Activated CD8-positive, alpha-beta T cell treated with anti-CD3 and anti-CD28 coated beads, Interleukin-2, amount 10 ng/mL, durations not matched to agents 7 days and 5 days (primary cell): ENCODE results near the gene RPS2. TPM values are rescaled to one million over a fixed set of nuclear protein-coding genes. Genes with fewer than 3 reads are reported as not detected.

Experiments
- ATAC-seq: fragments of 150-1000 bp; cut with Tn5 transposase; one replicate; pipeline ENCODE4 v1.10.0; 2021; ENCODE audit warnings: moderate library complexity
- CTCF ChIA-PET: fragments of 350-600 bp; sonication (Branson Sonifier 250); formaldehyde crosslinking; loops from one replicate; lab custom pipeline; 2021; ENCODE audit warnings: antibody characterized with exemption; lab: Charles Lee
- POLR2A ChIA-PET: fragments of 350-600 bp; sonication (Branson Sonifier 250); formaldehyde crosslinking; loops from one replicate; lab custom pipeline; 2021; ENCODE audit warnings: antibody characterized with exemption; lab: Charles Lee
- DNase-seq: peaks from one replicate; pipeline ENCODE4 v3.0.0-alpha.2; 2020
- H3K27ac Mint-ChIP-seq: one replicate; pipeline ENCODE4 v1.8.0; 2021; ENCODE audit warnings: mild to moderate bottlenecking, mixed read lengths
- H3K27me3 Mint-ChIP-seq: one replicate; pipeline ENCODE4 v1.8.0; 2021; ENCODE audit warnings: low read depth, mixed read lengths
- H3K36me3 Mint-ChIP-seq: one replicate; pipeline ENCODE4 v1.8.0; 2021; ENCODE audit warnings: low read depth, mixed read lengths
- H3K4me1 Mint-ChIP-seq: one replicate; pipeline ENCODE4 v1.8.0; 2021; ENCODE audit warnings: low read depth, mixed read lengths
- H3K4me3 Mint-ChIP-seq: one replicate; pipeline ENCODE4 v1.8.0; 2021; ENCODE audit warnings: mild to moderate bottlenecking, mixed read lengths
- H3K9me3 Mint-ChIP-seq: one replicate; pipeline ENCODE4 v1.8.0; 2022; ENCODE audit warnings: mixed read lengths; ENCODE audit not compliant: insufficient read depth
- total RNA-seq, 2 experiments: library from RNA; stranded (reverse); gene quantifications; one replicate each; pipeline ENCODE4 v1.2.3, GENCODE V29; 2021

The RPS2 gene
- total RNA-seq, 2 experiments from 2014 or later: 2,821 to 2,910 TPM

- no peak overlapping the region for H3K27ac Mint-ChIP-seq
- H3K36me3 Mint-ChIP-seq: peaks cover 16% of the 10 kb centered on the region
- ATAC-seq (no peak), DNase-seq (no peak)
- peaks cover 33% of the 10 kb centered on the region for H3K4me1 Mint-ChIP-seq
- ChIA-PET POLR2A (interaction anchor here (0.8 to 6.5 kb wide), 4 partner anchors 26 to 165 kb away, joined by 3 to 44 read pairs (median 8); partner anchors contain the start of genes RPS2 and TRAF7), CTCF (interaction anchor here (0.9 to 3.1 kb wide), 3 partner anchors 13 to 165 kb away, joined by 3 to 21 read pairs (median 4); partner anchors contain the start of gene TRAF7)
- no peak overlapping the region for H3K4me3 Mint-ChIP-seq
- H3K9me3 Mint-ChIP-seq: no peaks in the 10 kb centered on the region
- H3K27me3 Mint-ChIP-seq: peaks cover 10% of the 10 kb centered on the region
These were observed 25.4 kb upstream of the RPS2 start for GRCh38 chr16:1990101-1990350.

- Mint-ChIP-seq H3K9me3 (no peaks in the 10 kb centered on the region), H3K27me3 (peaks cover 10% of the 10 kb centered on the region), H3K4me1 (peaks cover 39% of the 10 kb centered on the region), H3K36me3 (peaks cover 16% of the 10 kb centered on the region), H3K4me3 (peak within 1 kb of the TSS; percentile 69), H3K27ac (peak within 1 kb of the TSS; percentile 78)
- ChIA-PET POLR2A (interaction anchor here (1.1 to 6.5 kb wide), 3 partner anchors 25 to 166 kb away, joined by 3 to 44 read pairs (median 12); partner anchors contain the start of genes RPS2 and TRAF7), CTCF (interaction anchor here (0.9 kb wide), 1 partner anchor 166 kb away, joined by 4 read pairs; the partner anchor contains the start of gene TRAF7)
- DNase-seq: no peak
- no peak for ATAC-seq
These were observed 24.8 kb upstream of the RPS2 start, which contains the start of gene SYNGR3 for GRCh38 chr16:1989209-1990100. Gene SYNGR3 (plus strand): TSS chr16:1989970. CDS start chr16:1990103, 133 bp downstream.

- Mint-ChIP-seq H3K9me3 (no peaks in the 10 kb centered on the region), H3K4me3 (no peak overlapping the region), H3K27ac (no peak overlapping the region)
These were observed 22.6 kb upstream of the RPS2 start for GRCh38 chr16:1987198-1987597.

GRCh38 chr16:1985466-1986150 lies 21.0 kb upstream of the RPS2 start:
- Mint-ChIP-seq H3K27me3 (peaks cover 35% of the 10 kb centered on the region), H3K9me3 (no peaks in the 10 kb centered on the region), H3K4me3 (peak overlapping the region; percentile 80), H3K4me1 (peaks cover 33% of the 10 kb centered on the region), H3K27ac (no peak overlapping the region), H3K36me3 (peaks cover 16% of the 10 kb centered on the region)
- DNase-seq: no peak
- CTCF ChIA-PET: interaction anchor here (1.2 to 3.7 kb wide), 3 partner anchors 18 to 155 kb away, joined by 3 to 13 read pairs (median 5); partner anchors contain the start of gene MSRB1
- ATAC-seq: no peak
- POLR2A ChIA-PET: interaction anchor here (0.7 to 2.7 kb wide), 3 partner anchors 14 to 237 kb away, joined by 3 to 24 read pairs (median 13); partner anchors contain the start of genes RPS2 and TBL3

More at GRCh38 chr16:1987198-1987597, 22.6 kb upstream of the RPS2 start:
- H3K27me3 Mint-ChIP-seq: peaks cover 21% of the 10 kb centered on the region
- peaks cover 16% of the 10 kb centered on the region for H3K36me3 Mint-ChIP-seq
- H3K4me1 Mint-ChIP-seq: peaks cover 41% of the 10 kb centered on the region
- ATAC-seq (no peak), DNase-seq (no peak)
- CTCF ChIA-PET: no interaction called here
- POLR2A ChIA-PET: interaction anchor here (0.8 kb wide), 1 partner anchor 22 kb away, joined by 5 read pairs; the partner anchor contains the start of gene RPS2

GRCh38 chr16:1984347-1985225 lies 20.0 kb upstream of the RPS2 start:
- Mint-ChIP-seq H3K4me1 (peaks cover 30% of the 10 kb centered on the region), H3K27me3 (peaks cover 38% of the 10 kb centered on the region), H3K9me3 (no peaks in the 10 kb centered on the region), H3K36me3 (peaks cover 16% of the 10 kb centered on the region), H3K4me3 (peak overlapping the region; percentile 80), H3K27ac (peak overlapping the region; percentile 32)
- ATAC-seq (peak; percentile 45), DNase-seq (no peak)
- CTCF ChIA-PET: interaction anchor here (1.0 to 3.7 kb wide), 6 partner anchors 18 to 156 kb away, joined by 3 to 13 read pairs (median 4); partner anchors contain the start of genes MSRB1, RNF151 and RPS2
- POLR2A ChIA-PET: interaction anchor here (0.6 to 2.7 kb wide), 5 partner anchors 9 to 171 kb away, joined by 3 to 24 read pairs (median 5); partner anchors contain the start of genes RPS2, TBL3 and TRAF7

- Mint-ChIP-seq H3K27me3 (peaks cover 31% of the 10 kb centered on the region), H3K36me3 (peaks cover 18% of the 10 kb centered on the region), H3K4me3 (peak within 1 kb of the TSS; percentile 80), H3K9me3 (no peaks in the 10 kb centered on the region), H3K4me1 (peaks cover 27% of the 10 kb centered on the region), H3K27ac (peak within 1 kb of the TSS; percentile 32)
- ATAC-seq: peak; percentile 88
- ChIA-PET POLR2A (interaction anchor here (0.6 to 2.7 kb wide), 5 partner anchors 8 to 172 kb away, joined by 3 to 24 read pairs (median 5); partner anchors contain the start of genes RPS2, TBL3 and TRAF7), CTCF (interaction anchor here (1.0 to 3.7 kb wide), 6 partner anchors 17 to 157 kb away, joined by 3 to 13 read pairs (median 4); partner anchors contain the start of genes MSRB1, RNF151 and RPS2)
- DNase-seq: peak; percentile 80
These were observed 19.1 kb upstream of the RPS2 start, which contains the start of gene GFER for GRCh38 chr16:1983544-1984346. Gene GFER (plus strand): TSS chr16:1984193. CDS start chr16:1984219, 26 bp downstream.

GRCh38 chr16:1982991-1983543 lies 18.4 kb upstream of the RPS2 start:
- ChIA-PET CTCF (interaction anchor here (0.9 to 3.7 kb wide), 5 partner anchors 17 to 157 kb away, joined by 3 to 13 read pairs (median 3); partner anchors contain the start of gene RNF151), POLR2A (interaction anchor here (0.6 to 3.5 kb wide), 4 partner anchors 10 to 18 kb away, joined by 3 to 24 read pairs (median 11); partner anchors contain the start of genes RPS2 and TBL3)
- H3K4me3 Mint-ChIP-seq: peak overlapping the region; percentile 80
- H3K27me3 Mint-ChIP-seq: peaks cover 27% of the 10 kb centered on the region
- DNase-seq (no peak), ATAC-seq (no peak)
- H3K36me3 Mint-ChIP-seq: peaks cover 20% of the 10 kb centered on the region
- H3K4me1 Mint-ChIP-seq: peaks cover 27% of the 10 kb centered on the region
- H3K27ac Mint-ChIP-seq: no peak overlapping the region
- H3K9me3 Mint-ChIP-seq: no peaks in the 10 kb centered on the region

- Mint-ChIP-seq H3K36me3 (peaks cover 22% of the 10 kb centered on the region), H3K4me3 (peak overlapping the region; percentile 5), H3K27me3 (peaks cover 27% of the 10 kb centered on the region), H3K27ac (no peak overlapping the region), H3K9me3 (no peaks in the 10 kb centered on the region), H3K4me1 (peaks cover 27% of the 10 kb centered on the region)
- ChIA-PET POLR2A (interaction anchor here (0.7 to 3.5 kb wide), 2 partner anchors 10 to 17 kb away, joined by 5 to 18 read pairs; partner anchors contain the start of genes RPS2 and TBL3), CTCF (interaction anchor here (0.9 to 1.5 kb wide), 3 partner anchors 22 to 158 kb away, joined by 3 to 5 read pairs (median 3); no protein-coding TSS in a partner anchor)
- ATAC-seq (no peak), DNase-seq (no peak)
These were observed 17.4 kb upstream of the RPS2 start for GRCh38 chr16:1982013-1982433.

GRCh38 chr16:1981398-1981836 lies 16.8 kb upstream of the RPS2 start, which contains the start of gene NOXO1:
Gene NOXO1 (minus strand): TSS chr16:1981469. CDS start chr16:1981179, 290 bp downstream.
- no peak for ATAC-seq
- ChIA-PET CTCF (interaction anchor here (1.0 to 1.5 kb wide), 3 partner anchors 15 to 118 kb away, joined by 3 to 5 read pairs (median 3); no protein-coding TSS in a partner anchor), POLR2A (interaction anchor here (0.7 to 3.5 kb wide), 3 partner anchors 10 to 17 kb away, joined by 5 to 18 read pairs (median 7); partner anchors contain the start of genes RPS2 and TBL3)
- H3K27me3 Mint-ChIP-seq: peaks cover 27% of the 10 kb centered on the region
- H3K9me3 Mint-ChIP-seq: no peaks in the 10 kb centered on the region
- H3K4me1 Mint-ChIP-seq: peaks cover 24% of the 10 kb centered on the region
- peaks cover 16% of the 10 kb centered on the region for H3K36me3 Mint-ChIP-seq
- H3K4me3 Mint-ChIP-seq: peak within 1 kb of the TSS; percentile 5
- H3K27ac Mint-ChIP-seq: no peak within 1 kb of the TSS
- DNase-seq: no peak
